DOHH2 (cell line): Measurements from ENCODE around the gene HNRNPCL1.

Experiments used
- H3F3A ChIP-seq: fragments of 200-600 bp; sonication (generic), shearing (Covaris generic); 2 replicates; pipeline ENCODE4 v1.6.0; 2016; ENCODE audit warnings: antibody characterized with exemption, mild to moderate bottlenecking; ENCODE audit not compliant: control insufficient read depth, insufficient read depth
- H3K27ac ChIP-seq: fragments of 200-600 bp; sonication (generic); 2 replicates; pipeline ENCODE4 v1.5.1; 2014; ENCODE audit warnings: low read depth, mild to moderate bottlenecking, low read length, moderate library complexity
- H3K27me3 ChIP-seq: fragments of 200-600 bp; sonication (generic); 2 replicates; pipeline ENCODE4 v1.6.1; 2014; ENCODE audit warnings: mild to moderate bottlenecking, low read length, mixed read lengths; ENCODE audit not compliant: control insufficient read depth
- H3K36me3 ChIP-seq: fragments of 200-600 bp; sonication (generic); 2 replicates; pipeline ENCODE4 v1.6.1; 2014; ENCODE audit warnings: mild to moderate bottlenecking, low read length, moderate library complexity, mixed read lengths; ENCODE audit not compliant: control insufficient read depth
- H3K4me1 ChIP-seq: fragments of 200-600 bp; sonication (generic); 2 replicates; pipeline ENCODE4 v1.6.1; 2014; ENCODE audit warnings: mild to moderate bottlenecking, low read length, mixed read lengths; ENCODE audit not compliant: control insufficient read depth
- H3K4me2 ChIP-seq: fragments of 200-600 bp; sonication (generic); 2 replicates; pipeline ENCODE4 v1.6.0; 2014; ENCODE audit warnings: mild to moderate bottlenecking, low read length, moderate library complexity
- H3K4me3 ChIP-seq: fragments of 200-600 bp; sonication (generic); 2 replicates; pipeline ENCODE4 v1.5.1; 2014; ENCODE audit warnings: mild to moderate bottlenecking, low read length, mixed read lengths
- H3K79me2 ChIP-seq: fragments of 200-600 bp; sonication (generic); 2 replicates; pipeline ENCODE4 v1.6.1; 2014; ENCODE audit warnings: mild to moderate bottlenecking, low read length, mixed read lengths; ENCODE audit not compliant: control insufficient read depth
- H3K9me2 ChIP-seq: fragments of 200-600 bp; sonication (generic); replicated peaks from 2 replicates; pipeline ENCODE4 v1.6.1; 2014; ENCODE audit warnings: mild to moderate bottlenecking, low read length, mixed read lengths; ENCODE audit not compliant: control insufficient read depth
- H3K9me3 ChIP-seq: fragments of 200-600 bp; sonication (generic); 2 replicates; pipeline ENCODE4 v1.6.1; 2014; ENCODE audit warnings: antibody characterized with exemption, low read length, mixed read lengths; ENCODE audit not compliant: control insufficient read depth, insufficient read depth
- H4K20me1 ChIP-seq: fragments of 200-600 bp; sonication (generic); 2 replicates; pipeline ENCODE4 v1.6.0; 2014; ENCODE audit warnings: low read depth, mild to moderate bottlenecking, antibody characterized with exemption, low read length, moderate library complexity; ENCODE audit not compliant: control insufficient read depth, insufficient read depth
- EZH2phosphoT487 ChIP-seq: fragments of 200-600 bp; sonication (generic); IDR thresholded peaks from 2 replicates; pipeline ENCODE4 v1.6.1; 2017; ENCODE audit warnings: borderline replicate concordance, mild to moderate bottlenecking, antibody characterized with exemption, low read length, moderate library complexity, mixed read lengths
- TF ChIP-seq, protein P1 (sequence below): fragments of 200-600 bp; sonication (generic); IDR thresholded peaks from one replicate; pipeline ENCODE4 v1.5.1; 2014; ENCODE audit warnings: antibody characterized with exemption, mild to moderate bottlenecking, low read depth, low read length; ENCODE audit not compliant: poor library complexity, severe bottlenecking

HNRNPCL1 gene

DNA sequence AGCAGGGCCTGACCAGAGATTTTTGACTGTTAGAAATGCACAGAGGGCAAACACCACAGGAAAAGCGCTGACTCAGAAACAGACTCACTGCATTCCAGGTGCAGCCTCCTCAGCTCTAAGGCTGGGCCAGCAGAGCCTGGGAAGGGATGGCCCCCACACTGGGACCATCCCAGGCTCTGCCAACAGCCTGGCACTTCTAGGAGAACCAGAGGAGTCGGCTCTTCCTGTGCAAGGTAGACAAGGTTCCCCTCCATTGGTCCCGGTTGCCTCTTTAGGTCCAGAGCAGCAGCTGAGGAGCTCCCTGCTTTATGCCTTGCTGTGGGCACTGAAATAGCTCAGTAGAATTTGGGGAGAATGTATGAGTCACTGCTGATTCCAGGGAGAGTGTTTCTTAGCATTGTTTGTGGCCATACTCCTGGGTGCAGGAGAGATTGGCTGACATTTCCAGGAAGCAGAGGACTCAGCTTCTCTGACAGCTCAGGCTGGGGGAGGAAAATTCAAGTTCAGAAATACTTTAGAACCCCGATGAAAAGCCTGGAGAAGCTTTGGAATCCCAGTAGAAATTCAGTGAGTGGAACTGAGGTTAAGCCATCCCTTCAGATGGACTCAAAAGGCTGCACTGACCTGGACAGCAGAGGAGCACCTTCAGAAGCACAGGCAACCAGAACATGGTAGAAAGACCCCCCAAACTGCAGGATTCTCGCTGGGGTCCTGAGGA is 37.7 kb downstream of the HNRNPCL1 start:
- no peaks in the 10 kb centered on the region for H3K4me1 ChIP-seq
- H3K4me3 ChIP-seq, result no peak overlapping the region
- no peaks in the 10 kb centered on the region for H3K27me3 ChIP-seq
- H3K36me3 ChIP-seq, result no peaks in the 10 kb centered on the region
- no peaks in the 10 kb centered on the region for H4K20me1 ChIP-seq
- H3F3A ChIP-seq, result no peaks in the 10 kb centered on the region
- TF ChIP-seq, protein P1, sequence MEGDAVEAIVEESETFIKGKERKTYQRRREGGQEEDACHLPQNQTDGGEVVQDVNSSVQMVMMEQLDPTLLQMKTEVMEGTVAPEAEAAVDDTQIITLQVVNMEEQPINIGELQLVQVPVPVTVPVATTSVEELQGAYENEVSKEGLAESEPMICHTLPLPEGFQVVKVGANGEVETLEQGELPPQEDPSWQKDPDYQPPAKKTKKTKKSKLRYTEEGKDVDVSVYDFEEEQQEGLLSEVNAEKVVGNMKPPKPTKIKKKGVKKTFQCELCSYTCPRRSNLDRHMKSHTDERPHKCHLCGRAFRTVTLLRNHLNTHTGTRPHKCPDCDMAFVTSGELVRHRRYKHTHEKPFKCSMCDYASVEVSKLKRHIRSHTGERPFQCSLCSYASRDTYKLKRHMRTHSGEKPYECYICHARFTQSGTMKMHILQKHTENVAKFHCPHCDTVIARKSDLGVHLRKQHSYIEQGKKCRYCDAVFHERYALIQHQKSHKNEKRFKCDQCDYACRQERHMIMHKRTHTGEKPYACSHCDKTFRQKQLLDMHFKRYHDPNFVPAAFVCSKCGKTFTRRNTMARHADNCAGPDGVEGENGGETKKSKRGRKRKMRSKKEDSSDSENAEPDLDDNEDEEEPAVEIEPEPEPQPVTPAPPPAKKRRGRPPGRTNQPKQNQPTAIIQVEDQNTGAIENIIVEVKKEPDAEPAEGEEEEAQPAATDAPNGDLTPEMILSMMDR, result no peak
- no peak for TF ChIP-seq EZH2phosphoT487
- H3K9me3 ChIP-seq, result no peaks in the 10 kb centered on the region
- H3K9me2 ChIP-seq, result no peaks in the 10 kb centered on the region
- no peak overlapping the region for H3K27ac ChIP-seq
- no peaks in the 10 kb centered on the region for H3K79me2 ChIP-seq
- no peak overlapping the region for H3K4me2 ChIP-seq

DNA sequence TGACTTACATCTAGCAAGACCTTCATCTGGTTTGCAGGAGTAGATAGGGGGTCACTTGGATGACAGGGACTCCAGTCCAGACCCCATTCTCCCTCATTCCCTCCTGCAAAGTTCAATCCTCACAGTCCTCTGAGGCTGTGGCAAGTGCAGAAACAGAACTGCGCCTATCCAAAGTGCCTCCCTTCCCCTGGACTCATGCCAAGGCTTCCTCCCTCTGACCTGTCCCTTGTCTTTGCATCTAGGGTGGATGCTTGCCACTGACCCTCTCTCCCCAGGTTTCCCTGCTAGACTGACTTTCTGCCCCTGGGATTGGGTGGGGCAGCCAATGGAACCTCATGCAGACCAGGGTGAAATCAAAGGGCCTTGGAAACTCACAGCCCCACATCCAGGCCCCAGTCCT is 38.6 kb downstream of the HNRNPCL1 start:
- no peak overlapping the region for H3K27ac ChIP-seq
- no peaks in the 10 kb centered on the region for H3F3A ChIP-seq
- no peaks in the 10 kb centered on the region for H3K79me2 ChIP-seq
- no peaks in the 10 kb centered on the region for H3K27me3 ChIP-seq
- H3K4me2 ChIP-seq, result no peak overlapping the region
- no peaks in the 10 kb centered on the region for H3K9me2 ChIP-seq
- no peaks in the 10 kb centered on the region for H4K20me1 ChIP-seq
- no peak overlapping the region for H3K4me3 ChIP-seq
- no peaks in the 10 kb centered on the region for H3K9me3 ChIP-seq
- H3K36me3 ChIP-seq, result no peaks in the 10 kb centered on the region
- H3K4me1 ChIP-seq, result no peaks in the 10 kb centered on the region
- no peak for TF ChIP-seq EZH2phosphoT487
- TF ChIP-seq, protein P1, result no peak

DNA sequence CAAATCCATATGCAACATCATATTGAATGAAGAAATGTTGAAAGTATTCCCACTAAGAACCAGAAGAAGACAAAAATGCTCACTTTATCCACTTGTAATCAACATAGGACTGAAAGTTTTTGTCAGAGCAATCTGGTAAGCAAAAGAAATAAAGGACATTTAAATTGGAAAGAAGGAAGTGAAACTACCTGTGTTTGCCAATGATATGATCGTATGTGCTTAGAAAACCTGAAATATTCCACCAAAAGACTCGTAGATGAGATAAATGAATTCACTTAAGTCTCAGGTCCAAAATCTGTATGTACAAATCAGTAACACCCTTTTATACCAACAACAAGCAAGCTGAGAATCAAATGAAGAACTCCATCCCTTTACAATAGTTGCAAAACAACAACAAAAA is 48.8 kb downstream of the HNRNPCL1 start:
- no peaks in the 10 kb centered on the region for H3K4me1 ChIP-seq
- H3K79me2 ChIP-seq, result no peaks in the 10 kb centered on the region
- TF ChIP-seq, protein P1, result no peak
- H3F3A ChIP-seq, result no peaks in the 10 kb centered on the region
- no peaks in the 10 kb centered on the region for H4K20me1 ChIP-seq
- no peaks in the 10 kb centered on the region for H3K9me2 ChIP-seq
- H3K4me3 ChIP-seq, result no peak overlapping the region
- H3K27me3 ChIP-seq, result peaks cover 5% of the 10 kb centered on the region; the same call in 1 of the 2 replicates
- H3K36me3 ChIP-seq, result no peaks in the 10 kb centered on the region
- no peaks in the 10 kb centered on the region for H3K9me3 ChIP-seq
- H3K4me2 ChIP-seq, result no peak overlapping the region
- H3K27ac ChIP-seq, result no peak overlapping the region
